GM23338 (cell line): ENCODE measurements around the gene INPP4B.

Experiments used
- CTCF ChIP-seq, 2 experiments: fragments of 200-600 bp in 1 of 2; sonication (generic) in 1 of 2; conservative IDR thresholded peaks; 2 replicates each; pipeline versions ENCODE4 v1.5.1 to v1.6.1; 2016 to 2017; ENCODE audit warnings: antibody characterized with exemption in 2 of 2, low read depth in 2 of 2, mild to moderate bottlenecking in 2 of 2, moderate library complexity in 1 of 2
- EZH2 ChIP-seq: fragments of 200-600 bp; sonication (generic); IDR thresholded peaks from one replicate; pipeline ENCODE4 v1.8.0; 2017; ENCODE audit warnings: antibody characterized with exemption, mild to moderate bottlenecking, low read depth; ENCODE audit not compliant: unreplicated experiment
- EZH2phosphoT487 ChIP-seq: fragments of 200-600 bp; sonication (generic); IDR thresholded peaks from one replicate; pipeline ENCODE4 v1.8.1; 2018; ENCODE audit warnings: antibody characterized with exemption; ENCODE audit not compliant: unreplicated experiment
- JUNB ChIP-seq: IDR thresholded peaks from one replicate; pipeline ENCODE4 v1.6.1; 2016; ENCODE audit warnings: antibody characterized with exemption; ENCODE audit not compliant: unreplicated experiment
- POLR2AphosphoS5 ChIP-seq: IDR thresholded peaks from 2 replicates; pipeline ENCODE4 v1.6.1; 2016; ENCODE audit warnings: antibody characterized with exemption, low read depth
- REST ChIP-seq: IDR thresholded peaks from one replicate; pipeline ENCODE4 v1.6.1; 2018; ENCODE audit warnings: antibody characterized with exemption; ENCODE audit not compliant: unreplicated experiment

- TF ChIP-seq CTCF (conservative IDR thresholded peaks at IDR 0.05; ENCODE audit: low read depth in 2 of 2), result no peak
- TF ChIP-seq JUNB, result no peak
- TF ChIP-seq POLR2AphosphoS5, result no peak
- no peak for TF ChIP-seq EZH2
- TF ChIP-seq EZH2phosphoT487, result no peak
- no peak for TF ChIP-seq REST
Measured at GRCh38 chr4:142238589-142238988, 607.5 kb downstream of the INPP4B start.
